ENCODE results near the gene RAB36.

GRCh38 chr22:23109441-23109978 is 35.8 kb upstream of the RAB36 start:
- TF ChIP-seq EZH2 (IDR thresholded peaks at IDR 0.05; ENCODE audit: borderline replicate concordance, insufficient read depth, low read depth, low read length, poor library complexity, severe bottlenecking) (no peak), CTCF (IDR thresholded peaks at IDR 0.05) (no peak)

Data from B cell (primary cell).